Muscle of arm (tissue), 14 donors: ENCODE results near the gene ENKD1. TPM values are rescaled to one million over a fixed set of nuclear protein-coding genes. Genes with fewer than 3 reads are reported as not detected.
"Not testable (repeated sequence)": the region's sequence is repeated elsewhere in the genome, so short reads cannot be mapped to it uniquely, and the experiment has no call there.

ENCODE experiments used
- DNase-seq: peaks from one replicate; pipeline ENCODE4 v3.0.0-alpha.2; 2013
- long read RNA-seq, 11 donors: transcript quantifications; one replicate each; lab custom pipeline, GENCODE V29; 2026
- polyA plus RNA-seq, 12 donors: library from polyadenylated mRNA; unstranded; fragments of 120-200 nt; gene quantifications; one replicate each; pipeline ENCODE4 v1.2.1, GENCODE V29; 2013; ENCODE audit not compliant: insufficient read length in 12 of 12

Gene ENKD1, protein sequence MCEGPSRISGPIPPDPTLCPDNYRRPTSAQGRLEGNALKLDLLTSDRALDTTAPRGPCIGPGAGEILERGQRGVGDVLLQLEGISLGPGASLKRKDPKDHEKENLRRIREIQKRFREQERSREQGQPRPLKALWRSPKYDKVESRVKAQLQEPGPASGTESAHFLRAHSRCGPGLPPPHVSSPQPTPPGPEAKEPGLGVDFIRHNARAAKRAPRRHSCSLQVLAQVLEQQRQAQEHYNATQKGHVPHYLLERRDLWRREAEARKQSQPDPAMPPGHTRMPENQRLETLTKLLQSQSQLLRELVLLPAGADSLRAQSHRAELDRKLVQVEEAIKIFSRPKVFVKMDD
- polyA plus RNA-seq, result 10 to 100 TPM in 2 of 12 donors, 1 to 10 TPM in 9, not detected in 1; 6.1 to 15.3 (median 8.6) TPM
- long read RNA-seq, donor 1, transcript ENKD1-201 (7 exons, 1,579 nt), result major isoform, 5 of 6 reads
- long read RNA-seq, donor 1, partial matches to known transcripts, result 0 of 6 reads
- long read RNA-seq, donor 1, other reads (novel, unspliced or antisense), result 0 of 6 reads
- long read RNA-seq, donor 2, partial matches to known transcripts, result 0 of 4 reads
- long read RNA-seq, donor 2, other reads (novel, unspliced or antisense), result 0 of 4 reads
- long read RNA-seq, donor 3, partial matches to known transcripts, result 0 of 3 reads
- long read RNA-seq, donor 3, other reads (novel, unspliced or antisense), result 0 of 3 reads
- long read RNA-seq, donor 4, partial matches to known transcripts, result 0 of 1 reads
- long read RNA-seq, donor 4, other reads (novel, unspliced or antisense), result 0 of 1 reads
- long read RNA-seq, donor 5, partial matches to known transcripts, result 0 of 2 reads
- long read RNA-seq, donor 5, other reads (novel, unspliced or antisense), result 0 of 2 reads
- long read RNA-seq, donor 6, partial matches to known transcripts, result 0 of 2 reads
- long read RNA-seq, donor 6, other reads (novel, unspliced or antisense), result 0 of 2 reads
- long read RNA-seq, donor 7, partial matches to known transcripts, result 0 of 2 reads
- long read RNA-seq, donor 7, other reads (novel, unspliced or antisense), result 0 of 2 reads
- long read RNA-seq, donor 8, transcript ENKD1-201 (7 exons, 1,579 nt), result major isoform, 5 of 5 reads
- long read RNA-seq, donor 8, partial matches to known transcripts, result 0 of 5 reads
- long read RNA-seq, donor 8, other reads (novel, unspliced or antisense), result 0 of 5 reads
- long read RNA-seq, donor 9, partial matches to known transcripts, result 0 of 1 reads
- long read RNA-seq, donor 9, other reads (novel, unspliced or antisense), result 0 of 1 reads
- long read RNA-seq, donor 10, partial matches to known transcripts, result 0 of 5 reads
- long read RNA-seq, donor 10, other reads (novel, unspliced or antisense), result 0 of 5 reads
- long read RNA-seq, donor 11, partial matches to known transcripts, result 0 of 3 reads
- long read RNA-seq, donor 11, other reads (novel, unspliced or antisense), result 0 of 3 reads

DNA sequence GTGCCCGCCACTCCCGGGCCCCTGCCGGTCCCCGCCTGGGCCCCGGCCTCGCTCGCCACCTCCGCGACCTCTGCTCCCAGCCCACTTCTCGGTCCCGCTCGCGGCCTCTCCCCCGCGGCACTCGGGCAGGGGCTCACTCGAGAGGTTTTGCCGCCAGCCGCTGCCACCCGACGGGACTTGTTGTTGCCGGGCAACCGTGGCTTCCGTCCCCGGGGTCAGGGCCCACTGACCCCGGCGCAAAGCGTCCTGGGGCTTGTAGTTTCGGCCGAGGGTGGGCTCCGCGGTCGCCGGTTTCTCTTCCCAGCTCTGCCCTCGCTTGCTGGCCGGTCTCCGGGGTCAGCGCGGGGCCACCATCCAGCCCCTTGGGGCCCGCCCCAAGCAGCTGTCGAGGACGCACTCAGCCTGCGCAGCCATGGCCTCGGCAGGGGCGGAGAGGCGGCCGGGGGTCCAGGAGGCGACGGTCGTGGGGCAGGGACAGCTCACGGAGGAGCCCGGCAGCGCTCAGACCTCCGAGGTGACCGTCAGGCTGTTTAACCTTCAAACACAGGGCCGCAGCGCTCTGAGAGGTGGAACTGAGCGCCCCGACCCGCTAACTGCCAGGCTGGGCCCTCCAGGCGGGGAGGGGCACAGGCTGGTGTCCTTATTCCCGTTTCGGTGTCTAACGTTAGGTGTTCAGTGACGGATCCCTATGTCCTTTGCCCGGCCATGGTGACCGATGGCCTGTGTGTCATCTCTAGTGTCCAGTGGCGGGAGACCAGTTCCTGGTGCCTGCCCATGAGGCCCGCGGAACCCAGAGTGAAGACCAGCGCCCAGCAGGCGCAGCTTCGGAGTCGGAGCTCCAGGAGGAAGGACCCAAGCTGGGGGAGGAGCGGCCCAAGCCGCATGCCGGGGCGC lies at the start of gene ENKD1, which contains the start of gene C16orf86:
ENKD1 (minus strand) TSS at position 192 of the 894 bp plus-strand sequence. CDS start 308 bp downstream, outside the sequence.
C16orf86 (plus strand) TSS at position 256 of the 894 bp plus-strand sequence; CDS start at position 413, 157 bp downstream.
- DNase-seq, result peak; percentile 83

DNA sequence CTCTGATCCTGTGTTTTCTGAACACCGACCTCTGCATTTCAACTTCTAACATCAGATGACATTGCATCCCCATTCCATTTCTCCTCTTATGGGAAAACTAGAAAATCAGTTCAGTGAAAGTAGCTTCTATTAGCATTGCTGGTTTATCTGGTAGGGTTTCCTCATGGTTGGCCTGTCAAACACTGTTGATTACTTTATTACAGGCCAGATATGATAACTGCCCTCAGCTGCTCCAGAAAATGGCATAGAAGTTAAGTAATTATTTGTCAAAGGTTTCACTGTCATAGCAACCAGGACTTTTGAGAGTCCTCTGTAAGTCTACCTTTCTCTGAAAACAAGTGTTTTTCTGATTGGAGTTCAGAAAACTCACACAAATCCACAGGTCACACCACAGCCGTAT lies 49.5 kb upstream of the ENKD1 start:
- no peak for DNase-seq

DNA sequence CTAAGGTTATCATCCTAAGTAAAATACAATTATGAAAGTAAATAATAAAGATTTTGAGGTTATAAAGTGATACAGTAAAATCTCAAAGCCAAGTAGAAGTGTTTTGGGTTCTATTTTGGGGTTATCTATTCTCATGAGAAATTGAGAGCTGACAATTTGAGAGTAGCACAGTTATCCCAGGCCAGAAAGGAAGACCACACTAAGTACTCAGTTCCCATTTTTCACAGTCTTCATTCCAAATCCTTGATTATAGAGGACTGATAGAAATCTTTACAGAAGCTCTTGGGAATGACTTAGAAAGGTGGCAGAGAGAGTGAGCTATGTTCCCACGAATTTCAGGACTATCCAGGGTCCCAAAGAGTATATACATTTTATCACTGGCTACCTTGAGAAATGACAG lies 48.0 kb upstream of the ENKD1 start:
- no peak for DNase-seq

GRCh38 chr16:67713647-67714273 lies 47.2 kb upstream of the ENKD1 start:
- DNase-seq, result no peak

DNA sequence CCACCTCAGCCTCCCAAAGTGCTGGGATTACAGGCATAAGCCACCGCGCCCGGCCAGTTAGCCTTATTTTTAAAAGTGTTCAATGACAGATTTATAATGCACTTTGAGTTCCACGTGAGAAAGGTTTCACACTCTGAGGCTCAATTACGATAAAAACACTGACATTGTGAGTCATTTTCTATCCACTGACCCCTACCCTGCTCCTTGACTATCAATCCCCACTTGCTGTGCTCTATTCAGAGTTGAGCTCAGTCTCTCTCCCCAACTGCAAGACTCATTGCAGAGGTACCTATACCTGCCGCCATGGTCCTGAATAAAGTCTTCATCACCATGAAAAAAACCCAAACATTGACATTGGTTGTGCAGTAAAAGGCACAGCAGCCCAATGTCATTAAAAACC lies 44.1 kb upstream of the ENKD1 start:
- DNase-seq, result no peak

- no peak for DNase-seq
Measured at GRCh38 chr16:67709050-67709449, 42.5 kb upstream of the ENKD1 start.

DNA sequence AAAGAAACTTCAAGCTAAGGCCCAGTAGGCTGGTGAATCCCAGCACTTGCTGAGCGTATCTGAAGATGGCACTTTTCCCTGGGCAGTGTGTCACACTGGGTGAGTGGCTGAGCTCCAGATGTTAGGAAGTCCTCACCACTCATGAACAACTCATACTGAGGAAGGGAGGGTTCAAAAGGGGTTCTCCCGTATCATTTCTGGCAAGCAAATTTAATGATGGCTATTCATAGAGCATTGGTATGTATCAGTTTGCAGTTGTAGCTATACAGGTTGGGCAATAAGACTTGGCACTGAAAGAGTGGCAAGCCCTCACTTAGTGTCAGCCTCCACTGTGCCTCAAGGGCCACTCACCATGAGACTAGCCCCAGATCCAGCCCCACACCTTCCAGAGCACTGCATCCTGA lies 41.8 kb upstream of the ENKD1 start:
- DNase-seq, result no peak

DNA sequence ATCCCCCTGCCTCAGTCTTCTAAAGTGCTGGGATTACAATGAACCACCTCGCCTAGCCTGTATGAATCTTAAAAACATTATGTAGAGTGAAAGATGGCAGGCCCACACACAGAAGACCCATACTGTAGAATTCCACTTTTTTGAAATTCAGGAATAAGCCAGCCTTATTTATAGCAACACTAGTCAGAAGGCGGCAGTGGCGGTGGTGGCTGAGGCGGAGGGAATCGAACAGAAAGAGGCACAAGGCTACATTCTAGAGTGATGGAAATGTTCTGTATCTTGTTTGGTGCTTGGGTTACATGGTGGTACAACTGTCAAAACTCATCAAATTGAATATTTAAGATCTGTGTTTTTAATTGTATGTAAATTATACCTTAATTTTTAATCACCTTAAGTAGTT lies 41.2 kb upstream of the ENKD1 start:
- no peak for DNase-seq

DNA sequence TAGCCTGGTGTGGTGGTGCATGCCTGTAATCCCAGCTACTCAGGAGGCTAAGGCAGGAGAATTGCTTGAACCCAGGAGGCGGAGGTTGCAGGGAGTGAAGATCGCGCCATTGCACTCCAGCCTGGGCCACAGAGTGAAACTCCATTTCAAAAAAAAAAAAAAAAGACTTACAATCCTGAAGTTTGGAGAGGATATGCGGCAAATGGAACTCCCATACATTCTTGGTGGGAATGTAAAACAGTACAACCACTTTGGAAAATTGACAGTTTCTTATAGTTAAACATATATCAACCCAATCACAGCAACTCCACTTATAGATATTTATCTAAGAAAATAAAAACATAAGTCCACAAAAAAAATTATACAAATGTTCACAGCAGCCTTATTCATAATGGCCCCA lies 40.7 kb upstream of the ENKD1 start:
- no peak for DNase-seq

DNA sequence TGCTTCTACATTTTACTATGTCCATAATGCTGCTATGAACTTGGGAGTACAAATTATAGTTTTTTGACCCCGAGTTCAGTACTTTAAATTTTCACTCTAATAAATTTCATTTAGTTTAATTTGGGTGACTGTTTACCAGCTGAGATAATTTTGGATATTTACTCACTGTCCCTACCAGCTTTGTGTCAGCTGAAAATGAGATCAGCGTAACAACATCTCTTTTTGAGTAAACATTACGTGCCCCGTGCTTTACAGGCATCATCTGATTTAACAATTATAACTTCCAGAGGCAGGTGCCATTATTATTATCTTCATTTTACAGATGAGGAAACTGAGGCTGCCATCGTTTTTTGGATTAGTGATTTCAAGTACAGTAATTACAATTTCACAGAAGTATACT lies 37.6 kb upstream of the ENKD1 start:
- no peak for DNase-seq

GRCh38 chr16:67703626-67704025 lies 37.1 kb upstream of the ENKD1 start:
- no peak for DNase-seq

DNA sequence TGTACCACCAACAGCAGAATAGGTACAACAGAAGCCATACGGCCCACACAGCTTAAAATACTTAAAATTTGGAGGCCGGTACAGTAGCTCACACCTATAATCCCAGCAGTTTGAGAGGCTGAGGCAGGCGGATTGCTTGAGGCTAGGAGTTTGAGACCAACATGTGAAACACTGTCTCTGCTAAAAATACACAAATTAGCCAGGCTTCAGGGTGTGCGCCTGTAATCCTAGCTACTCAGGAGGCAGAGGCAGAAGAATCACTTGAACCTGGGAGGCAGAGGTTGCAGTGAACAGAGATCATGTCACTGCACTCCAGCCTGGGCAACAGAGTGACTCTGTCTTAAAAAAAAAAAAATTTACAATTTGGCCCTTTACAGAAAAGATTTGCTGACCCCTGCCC lies 35.6 kb upstream of the ENKD1 start:
- no peak for DNase-seq

GRCh38 chr16:67701420-67701819 lies 34.9 kb upstream of the ENKD1 start:
- DNase-seq, result no peak

- DNase-seq, result no peak
Measured at GRCh38 chr16:67699265-67699664, 32.7 kb upstream of the ENKD1 start.

DNA sequence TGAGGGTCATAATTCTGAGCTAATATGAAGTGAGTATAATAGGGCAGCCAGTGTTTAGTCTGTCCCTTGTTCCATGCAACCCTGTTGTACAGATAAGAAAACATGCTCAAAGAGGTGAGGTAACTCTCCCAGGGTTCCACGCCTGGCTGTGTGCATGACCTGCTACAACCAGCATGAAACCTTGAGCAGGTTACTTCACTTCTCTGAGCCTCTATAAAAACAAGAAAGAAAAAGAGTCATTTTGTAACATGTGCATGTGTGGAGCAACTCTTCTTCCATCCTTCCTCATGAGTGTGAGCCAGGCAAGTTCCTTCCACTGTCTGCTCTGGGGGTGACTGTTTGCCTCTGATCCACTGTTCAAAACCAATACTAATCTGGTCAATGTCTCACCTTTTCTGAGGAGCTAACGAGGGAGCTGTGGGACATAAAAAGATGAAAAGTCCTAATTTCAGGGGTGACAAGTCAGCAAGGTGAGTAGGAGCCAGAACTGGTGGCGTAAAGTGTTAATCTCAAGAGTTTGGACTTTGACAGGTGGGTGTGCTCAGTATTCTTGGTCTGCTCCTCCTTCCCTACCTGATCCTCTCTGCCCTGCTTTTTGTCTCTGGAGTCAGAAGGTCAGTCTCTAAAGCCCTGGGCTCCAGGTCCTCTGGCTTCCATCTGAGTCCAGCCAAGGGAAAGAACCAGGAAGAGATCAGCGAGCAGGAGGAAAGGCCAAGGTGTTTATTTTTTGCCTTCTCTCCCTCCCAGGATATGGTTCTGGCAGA lies 31.1 kb upstream of the ENKD1 start:
- no peak for DNase-seq

GRCh38 chr16:67694611-67695010 lies 28.1 kb upstream of the ENKD1 start:
- no peak for DNase-seq

DNA sequence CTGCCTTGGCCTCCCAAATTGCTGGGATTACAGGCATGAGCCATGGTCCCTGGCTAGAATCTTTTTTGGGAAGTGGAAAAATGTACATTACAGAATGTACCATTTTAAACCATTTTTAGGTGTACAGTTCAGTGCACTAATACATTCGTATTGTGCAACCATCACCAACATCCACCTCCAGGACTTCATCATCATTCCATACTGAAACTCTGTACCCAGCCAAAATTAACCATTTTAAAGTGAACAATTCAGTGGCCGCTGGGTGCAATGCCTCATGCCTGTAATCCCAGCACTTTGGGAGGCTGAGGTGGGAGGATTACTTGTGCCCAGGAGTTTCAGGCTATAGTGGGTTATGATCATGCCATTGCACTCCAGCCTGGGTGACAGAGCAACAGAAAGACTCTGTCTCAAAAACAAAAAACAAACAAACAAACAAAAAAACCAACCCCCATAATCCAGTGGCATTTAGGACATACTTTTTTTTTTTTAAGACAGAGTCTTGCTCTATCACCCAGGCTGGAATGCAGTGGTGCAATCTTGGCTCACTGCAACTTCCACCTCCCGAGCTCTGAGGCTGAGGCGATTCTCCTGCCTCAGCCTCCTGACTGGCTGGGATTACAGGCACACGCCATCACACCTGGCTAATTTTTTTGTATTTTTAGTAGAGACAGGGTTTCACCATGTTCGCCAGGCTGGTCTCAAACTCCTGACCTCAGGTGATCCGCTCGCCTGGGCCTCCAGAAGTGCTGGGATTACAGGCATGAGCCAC lies 27.2 kb upstream of the ENKD1 start:
- not testable (repeated sequence) for DNase-seq

- DNase-seq, result no peak
Measured at GRCh38 chr16:67685388-67686112, 19.0 kb upstream of the ENKD1 start.
